K562 (cell line): ENCODE measurements around the gene ATG4D. TPM values are rescaled to one million over a fixed set of nuclear protein-coding genes. Genes with fewer than 3 reads are reported as not detected.

ENCODE experiments used
- BACH1 ChIP-seq: fragments of 200-800 bp; sonication (Bioruptor generic); IDR thresholded peaks from 2 replicates; pipeline ENCODE4 v1.6.1; 2016; ENCODE audit warnings: missing genetic modification characterization, missing compliant biosample characterization
- CBX1 ChIP-seq: sonication (generic); IDR thresholded peaks from 2 replicates; pipeline ENCODE4 v1.6.1; 2016; ENCODE audit warnings: antibody characterized with exemption, low read depth, mild to moderate bottlenecking
- CREBBP ChIP-seq: IDR thresholded peaks from one replicate; pipeline ENCODE4 v1.6.1; 2012; ENCODE audit warnings: low read depth, mild to moderate bottlenecking, control low read depth, inconsistent platforms, low read length
- DPF2 ChIP-seq: fragments of 450-650 bp; IDR thresholded peaks from 2 replicates; pipeline ENCODE4 v1.6.1; 2016
- HCFC1 ChIP-seq: IDR thresholded peaks from 2 replicates; pipeline ENCODE4 v1.6.1; 2012; ENCODE audit warnings: low read depth, low read length, improper control_type of control experiment
- HOXB6 ChIP-seq: fragments of 250-450 bp; sonication (Bioruptor Pico); IDR thresholded peaks from 2 replicates; pipeline ENCODE4 v1.5.1; 2022; ENCODE audit warnings: mild to moderate bottlenecking, borderline replicate concordance
- KLF1 ChIP-seq: fragments of 450-650 bp; IDR thresholded peaks from 2 replicates; pipeline ENCODE4 v1.6.1; 2016; ENCODE audit warnings: missing genetic modification characterization, missing compliant biosample characterization
- PCBP2 ChIP-seq: fragments of 200-400 bp; formaldehyde crosslinking; IDR thresholded peaks from 2 replicates; pipeline ENCODE4 v1.6.1; 2018; ENCODE audit warnings: low read length, low read depth, mild to moderate bottlenecking, moderate library complexity; ENCODE audit not compliant: poor library complexity, severe bottlenecking
- PHB2 ChIP-seq: fragments of 450-650 bp; IDR thresholded peaks from 2 replicates; pipeline ENCODE4 v1.6.1; 2017; ENCODE audit warnings: low read depth
- RBM14 ChIP-seq: fragments of 200-400 bp; formaldehyde crosslinking; IDR thresholded peaks from 2 replicates; pipeline ENCODE4 v1.6.1; 2018; ENCODE audit warnings: low read depth, mild to moderate bottlenecking, low read length, moderate library complexity, borderline replicate concordance; ENCODE audit not compliant: insufficient read depth
- SMARCA5 ChIP-seq: fragments of 450-650 bp; IDR thresholded peaks from 2 replicates; pipeline ENCODE4 v1.6.1; 2016
- SMARCE1 ChIP-seq: fragments of 450-650 bp; IDR thresholded peaks from 2 replicates; pipeline ENCODE4 v1.7.1; 2016; ENCODE audit warnings: mild to moderate bottlenecking
- SNIP1 ChIP-seq: fragments of 450-650 bp; IDR thresholded peaks from 2 replicates; pipeline ENCODE4 v1.7.1; 2017; ENCODE audit warnings: low read depth, mild to moderate bottlenecking
- TCF3 ChIP-seq: sonication (generic); formaldehyde crosslinking; IDR thresholded peaks from 2 replicates; pipeline ENCODE4 v1.4.0; 2020; ENCODE audit warnings: mild to moderate bottlenecking, missing genetic modification reagents
- TFAM ChIP-seq: fragments of 250-450 bp; sonication (Bioruptor Pico); conservative IDR thresholded peaks from 2 replicates; pipeline ENCODE4 v1.5.0; 2021; ENCODE audit warnings: mild to moderate bottlenecking, moderate library complexity
- TRIM24 ChIP-seq, 2 experiments: fragments of 450-650 bp; IDR thresholded peaks; 2 replicates each; pipeline ENCODE4 v1.6.1; 2016
- YBX1 ChIP-seq: fragments of 450-650 bp; IDR thresholded peaks from 2 replicates; pipeline ENCODE4 v1.7.1; 2016; ENCODE audit warnings: mild to moderate bottlenecking
- ZNF23 ChIP-seq: fragments of 250-450 bp; sonication (Bioruptor Pico); IDR thresholded peaks from 2 replicates; pipeline ENCODE4 v1.4.0; 2020; ENCODE audit warnings: mild to moderate bottlenecking
- polyA plus RNA-seq, 8 experiments: library from polyadenylated mRNA; depleted of rRNA in 4 of 8; stranded (reverse) in 5 of 8; unstranded in 3 of 8; fragments of >200 nt; fragmentation: Nextera tagmentation in 2 of 8; fragmentation: Illumina TruSeq in 1 of 8; extraction: Ambion mirVana in 2 of 8; extraction: Trizol in 1 of 8; gene quantifications; 2 replicates each; pipeline versions ENCODE4 v1.2.1 to v1.2.3, GENCODE V29; 2011 to 2014; ENCODE audit warnings: inconsistent platforms in 1 of 8, missing spikeins in 1 of 8
- total RNA-seq, 7 experiments: library from RNA; depleted of rRNA in 6 of 7; stranded (reverse); fragments of >200 nt in 6 of 7; fragmentation: Illumina TruSeq in 2 of 7; extraction: Trizol in 2 of 7; gene quantifications; 2 replicates each; pipeline versions ENCODE4 v1.2.1 to v1.2.3, GENCODE V29; 2011 to 2021; ENCODE audit warnings: low replicate concordance in 1 of 7
- TF ChIP-seq, protein P1 (sequence below), 2 experiments: fragments of 450-650 bp; IDR thresholded peaks; 2 replicates each; pipeline ENCODE4 v1.6.1; 2018; ENCODE audit warnings: mild to moderate bottlenecking in 2 of 2, low read depth in 1 of 2; ENCODE audit not compliant: partially characterized antibody in 2 of 2
- TF ChIP-seq, protein P2 (sequence below): fragments of 250-450 bp; sonication (Bioruptor Pico); IDR thresholded peaks from 2 replicates; pipeline ENCODE4 v1.4.0; 2020
- TF ChIP-seq, protein P3 (sequence below): fragments of 450-650 bp; IDR thresholded peaks from 2 replicates; pipeline ENCODE4 v1.6.1; 2016
- TF ChIP-seq, protein P4 (sequence below): sonication (generic); IDR thresholded peaks from 2 replicates; pipeline ENCODE4 v1.6.1; 2016
- TF ChIP-seq, protein P5 (sequence below): fragments of 450-650 bp; formaldehyde crosslinking; IDR thresholded peaks from 2 replicates; pipeline ENCODE4 v1.4.0; 2022; ENCODE audit warnings: missing genetic modification characterization

The ATG4D gene
- total and polyA plus RNA-seq, 9 of the 15 experiments (the other 6 are each of a cell fraction or from before 2014, with no cell fraction given), result 0.51 to 66.1 (median 22.9) TPM

DNA sequence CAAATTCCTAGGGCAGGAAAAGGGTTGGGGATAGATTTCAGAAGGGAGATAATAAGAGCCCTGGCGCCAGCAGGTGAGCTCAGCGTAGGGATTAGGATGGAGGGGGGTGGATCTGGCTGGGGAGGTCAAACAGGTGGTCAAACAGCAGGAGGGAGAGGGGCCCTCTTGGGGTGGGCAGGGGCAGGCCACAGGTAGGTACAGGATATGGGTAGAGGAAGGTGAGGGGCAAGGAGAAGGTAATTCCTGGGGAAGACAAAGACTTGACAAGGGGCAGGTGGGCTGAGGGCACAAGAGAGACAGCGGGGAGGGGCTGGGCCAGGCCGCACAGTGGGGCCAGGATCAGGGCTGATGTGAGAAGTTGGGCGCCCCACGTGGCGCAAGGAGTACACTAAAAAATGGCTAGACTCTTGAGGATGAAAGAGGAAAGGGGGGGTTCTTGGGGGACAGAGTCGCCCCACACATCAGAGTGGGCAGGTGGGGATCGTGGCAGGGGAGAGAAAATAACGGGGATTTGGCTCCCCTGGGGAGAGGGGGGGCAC lies 21.4 kb downstream of the ATG4D start (continued):
- TF ChIP-seq, protein P1, sequence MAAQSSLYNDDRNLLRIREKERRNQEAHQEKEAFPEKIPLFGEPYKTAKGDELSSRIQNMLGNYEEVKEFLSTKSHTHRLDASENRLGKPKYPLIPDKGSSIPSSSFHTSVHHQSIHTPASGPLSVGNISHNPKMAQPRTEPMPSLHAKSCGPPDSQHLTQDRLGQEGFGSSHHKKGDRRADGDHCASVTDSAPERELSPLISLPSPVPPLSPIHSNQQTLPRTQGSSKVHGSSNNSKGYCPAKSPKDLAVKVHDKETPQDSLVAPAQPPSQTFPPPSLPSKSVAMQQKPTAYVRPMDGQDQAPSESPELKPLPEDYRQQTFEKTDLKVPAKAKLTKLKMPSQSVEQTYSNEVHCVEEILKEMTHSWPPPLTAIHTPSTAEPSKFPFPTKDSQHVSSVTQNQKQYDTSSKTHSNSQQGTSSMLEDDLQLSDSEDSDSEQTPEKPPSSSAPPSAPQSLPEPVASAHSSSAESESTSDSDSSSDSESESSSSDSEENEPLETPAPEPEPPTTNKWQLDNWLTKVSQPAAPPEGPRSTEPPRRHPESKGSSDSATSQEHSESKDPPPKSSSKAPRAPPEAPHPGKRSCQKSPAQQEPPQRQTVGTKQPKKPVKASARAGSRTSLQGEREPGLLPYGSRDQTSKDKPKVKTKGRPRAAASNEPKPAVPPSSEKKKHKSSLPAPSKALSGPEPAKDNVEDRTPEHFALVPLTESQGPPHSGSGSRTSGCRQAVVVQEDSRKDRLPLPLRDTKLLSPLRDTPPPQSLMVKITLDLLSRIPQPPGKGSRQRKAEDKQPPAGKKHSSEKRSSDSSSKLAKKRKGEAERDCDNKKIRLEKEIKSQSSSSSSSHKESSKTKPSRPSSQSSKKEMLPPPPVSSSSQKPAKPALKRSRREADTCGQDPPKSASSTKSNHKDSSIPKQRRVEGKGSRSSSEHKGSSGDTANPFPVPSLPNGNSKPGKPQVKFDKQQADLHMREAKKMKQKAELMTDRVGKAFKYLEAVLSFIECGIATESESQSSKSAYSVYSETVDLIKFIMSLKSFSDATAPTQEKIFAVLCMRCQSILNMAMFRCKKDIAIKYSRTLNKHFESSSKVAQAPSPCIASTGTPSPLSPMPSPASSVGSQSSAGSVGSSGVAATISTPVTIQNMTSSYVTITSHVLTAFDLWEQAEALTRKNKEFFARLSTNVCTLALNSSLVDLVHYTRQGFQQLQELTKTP (IDR thresholded peaks at IDR 0.05; ENCODE audit: low read depth in 1 of 2, partially characterized antibody in 2 of 2), result peak in 1 of 2 experiments; percentile 30
- no peak for TF ChIP-seq TFAM (CRISPR knock-in tag)
- TF ChIP-seq, protein P2, sequence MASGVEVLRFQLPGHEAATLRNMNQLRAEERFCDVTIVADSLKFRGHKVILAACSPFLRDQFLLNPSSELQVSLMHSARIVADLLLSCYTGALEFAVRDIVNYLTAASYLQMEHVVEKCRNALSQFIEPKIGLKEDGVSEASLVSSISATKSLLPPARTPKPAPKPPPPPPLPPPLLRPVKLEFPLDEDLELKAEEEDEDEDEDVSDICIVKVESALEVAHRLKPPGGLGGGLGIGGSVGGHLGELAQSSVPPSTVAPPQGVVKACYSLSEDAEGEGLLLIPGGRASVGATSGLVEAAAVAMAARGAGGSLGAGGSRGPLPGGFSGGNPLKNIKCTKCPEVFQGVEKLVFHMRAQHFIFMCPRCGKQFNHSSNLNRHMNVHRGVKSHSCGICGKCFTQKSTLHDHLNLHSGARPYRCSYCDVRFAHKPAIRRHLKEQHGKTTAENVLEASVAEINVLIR (CRISPR knock-in tag), result no peak
- TF ChIP-seq SMARCE1, result peak; percentile 48
- no peak for TF ChIP-seq KLF1 (tag)
- no peak for TF ChIP-seq TCF3 (CRISPR knock-in tag)
- TF ChIP-seq CREBBP, result no peak
- no peak for TF ChIP-seq CBX1
- TF ChIP-seq, protein P3, sequence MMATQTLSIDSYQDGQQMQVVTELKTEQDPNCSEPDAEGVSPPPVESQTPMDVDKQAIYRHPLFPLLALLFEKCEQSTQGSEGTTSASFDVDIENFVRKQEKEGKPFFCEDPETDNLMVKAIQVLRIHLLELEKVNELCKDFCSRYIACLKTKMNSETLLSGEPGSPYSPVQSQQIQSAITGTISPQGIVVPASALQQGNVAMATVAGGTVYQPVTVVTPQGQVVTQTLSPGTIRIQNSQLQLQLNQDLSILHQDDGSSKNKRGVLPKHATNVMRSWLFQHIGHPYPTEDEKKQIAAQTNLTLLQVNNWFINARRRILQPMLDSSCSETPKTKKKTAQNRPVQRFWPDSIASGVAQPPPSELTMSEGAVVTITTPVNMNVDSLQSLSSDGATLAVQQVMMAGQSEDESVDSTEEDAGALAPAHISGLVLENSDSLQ, result peak; percentile 14; the same call in 1 of the 2 replicates
- TF ChIP-seq, protein P4, sequence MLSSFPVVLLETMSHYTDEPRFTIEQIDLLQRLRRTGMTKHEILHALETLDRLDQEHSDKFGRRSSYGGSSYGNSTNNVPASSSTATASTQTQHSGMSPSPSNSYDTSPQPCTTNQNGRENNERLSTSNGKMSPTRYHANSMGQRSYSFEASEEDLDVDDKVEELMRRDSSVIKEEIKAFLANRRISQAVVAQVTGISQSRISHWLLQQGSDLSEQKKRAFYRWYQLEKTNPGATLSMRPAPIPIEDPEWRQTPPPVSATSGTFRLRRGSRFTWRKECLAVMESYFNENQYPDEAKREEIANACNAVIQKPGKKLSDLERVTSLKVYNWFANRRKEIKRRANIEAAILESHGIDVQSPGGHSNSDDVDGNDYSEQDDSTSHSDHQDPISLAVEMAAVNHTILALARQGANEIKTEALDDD, result no peak
- no peak for TF ChIP-seq HCFC1
- TF ChIP-seq, protein P5, sequence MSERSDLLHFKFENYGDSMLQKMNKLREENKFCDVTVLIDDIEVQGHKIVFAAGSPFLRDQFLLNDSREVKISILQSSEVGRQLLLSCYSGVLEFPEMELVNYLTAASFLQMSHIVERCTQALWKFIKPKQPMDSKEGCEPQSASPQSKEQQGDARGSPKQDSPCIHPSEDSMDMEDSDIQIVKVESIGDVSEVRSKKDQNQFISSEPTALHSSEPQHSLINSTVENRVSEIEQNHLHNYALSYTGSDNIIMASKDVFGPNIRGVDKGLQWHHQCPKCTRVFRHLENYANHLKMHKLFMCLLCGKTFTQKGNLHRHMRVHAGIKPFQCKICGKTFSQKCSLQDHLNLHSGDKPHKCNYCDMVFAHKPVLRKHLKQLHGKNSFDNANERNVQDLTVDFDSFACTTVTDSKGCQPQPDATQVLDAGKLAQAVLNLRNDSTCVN, result peak; percentile 65; the same call in 1 of the 2 replicates
- TF ChIP-seq RBM14, result no peak
- no peak for TF ChIP-seq TRIM24 (IDR thresholded peaks at IDR 0.05)
- no peak for TF ChIP-seq ZNF23
- TF ChIP-seq SNIP1, result no peak
- no peak for TF ChIP-seq BACH1
- no peak for TF ChIP-seq HOXB6 (CRISPR knock-in tag)
- no peak for TF ChIP-seq DPF2
- TF ChIP-seq PCBP2, result no peak
- TF ChIP-seq SMARCA5, result 0 out of 2 replicates have a peak, but pooled peaks have one; percentile 35
- TF ChIP-seq PHB2, result 0 out of 2 replicates have a peak, but pooled peaks have one; percentile 18
- TF ChIP-seq YBX1, result no peak
